HG03108 (cell line): ENCODE data around the gene CXorf66.
"Not testable (repeated sequence)": the region's sequence is repeated elsewhere in the genome, so short reads cannot be mapped to it uniquely, and the experiment has no call there.

ENCODE experiments used
- ATAC-seq: cut with Tn5 transposase; IDR thresholded peaks from one replicate; pipeline ENCODE4 v1.9.1; 2021; ENCODE audit warnings: moderate library complexity; ENCODE audit not compliant: unreplicated experiment

CXorf66 gene, protein sequence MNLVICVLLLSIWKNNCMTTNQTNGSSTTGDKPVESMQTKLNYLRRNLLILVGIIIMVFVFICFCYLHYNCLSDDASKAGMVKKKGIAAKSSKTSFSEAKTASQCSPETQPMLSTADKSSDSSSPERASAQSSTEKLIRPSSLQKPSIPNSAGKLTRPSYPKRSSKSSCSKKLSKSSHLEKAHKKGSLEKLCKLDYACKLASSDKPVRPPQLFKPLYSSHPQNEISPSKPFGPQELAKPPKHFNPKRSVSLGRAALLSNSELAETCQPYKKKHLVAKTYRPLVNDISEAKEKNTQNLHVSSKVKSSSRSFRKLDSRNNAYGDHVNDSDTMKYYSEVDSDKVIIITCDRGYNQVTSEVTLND

GRCh38 chrX:139965421-139965820, at the start of gene CXorf66:
Gene CXorf66, minus strand, starts transcription at chrX:139965521. Its CDS starts 25 bp downstream, at chrX:139965496.
- ATAC-seq: no peak

DNA sequence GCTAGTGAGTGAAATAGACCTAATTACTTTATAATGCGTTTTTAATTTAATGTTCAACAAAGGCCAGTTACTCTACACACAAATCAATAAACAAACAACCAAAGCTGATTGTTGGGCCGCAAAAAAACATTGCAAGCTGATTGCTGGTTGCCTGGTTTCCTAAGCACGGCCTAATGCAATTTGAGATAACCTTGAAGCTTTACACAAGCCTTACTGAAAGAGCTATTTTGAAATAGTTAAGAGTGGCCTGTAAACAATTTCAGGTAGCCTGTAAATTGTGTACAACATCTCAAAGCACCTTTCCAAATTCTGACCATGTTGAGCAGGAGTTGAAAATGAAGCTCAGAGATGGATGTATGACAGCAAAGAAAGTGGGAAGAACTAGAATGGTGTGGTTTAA, 17.5 kb upstream of the CXorf66 start:
- no peak for ATAC-seq

GRCh38 chrX:139974471-139974870, 9.2 kb upstream of the CXorf66 start:
- no peak for ATAC-seq

DNA sequence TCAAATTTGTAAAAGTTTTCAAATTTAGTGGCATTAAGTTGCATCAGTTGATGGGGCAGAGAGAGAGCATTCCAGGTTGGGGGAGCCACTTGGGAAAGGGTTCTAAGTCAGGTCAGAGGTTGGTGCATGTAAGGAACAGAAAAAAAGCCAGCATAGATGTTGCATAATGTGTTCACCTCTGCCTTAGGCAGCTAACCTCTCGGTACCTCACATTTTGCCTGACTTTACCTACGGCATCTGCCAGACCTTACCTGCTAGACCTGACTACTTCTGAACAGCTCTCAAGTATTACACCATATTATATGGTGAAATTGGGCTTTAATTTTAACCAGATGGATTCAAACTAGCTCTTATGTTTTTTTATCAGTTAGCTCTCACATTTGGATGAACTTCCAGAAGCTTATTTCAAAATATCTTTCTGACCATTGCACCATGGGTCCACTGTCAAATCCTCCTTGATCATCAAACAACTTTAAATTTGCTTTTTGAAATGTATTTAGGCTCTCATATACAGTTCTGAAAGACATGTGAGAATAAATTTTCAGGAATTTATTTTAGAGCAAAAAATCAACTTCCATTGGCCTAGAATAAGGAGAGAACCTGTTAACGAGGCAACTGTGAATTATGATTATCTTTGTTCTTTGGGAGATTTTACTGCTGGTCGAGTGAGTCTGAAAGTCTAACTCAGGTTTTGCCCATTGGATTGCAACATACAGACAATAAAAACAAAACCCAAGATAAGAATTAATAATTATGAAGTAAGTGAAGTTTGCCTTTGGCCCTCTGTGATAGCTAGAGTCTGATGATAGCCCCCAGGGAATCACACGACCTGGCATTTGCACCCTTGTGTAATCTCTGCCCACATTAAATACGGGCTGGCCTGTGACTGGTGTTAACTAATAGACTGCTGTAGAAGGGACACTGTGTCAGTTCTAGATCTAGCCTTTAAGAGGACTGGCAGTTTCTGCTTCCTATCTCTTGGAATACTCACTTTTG, 7.6 kb upstream of the CXorf66 start:
- ATAC-seq: no peak

DNA sequence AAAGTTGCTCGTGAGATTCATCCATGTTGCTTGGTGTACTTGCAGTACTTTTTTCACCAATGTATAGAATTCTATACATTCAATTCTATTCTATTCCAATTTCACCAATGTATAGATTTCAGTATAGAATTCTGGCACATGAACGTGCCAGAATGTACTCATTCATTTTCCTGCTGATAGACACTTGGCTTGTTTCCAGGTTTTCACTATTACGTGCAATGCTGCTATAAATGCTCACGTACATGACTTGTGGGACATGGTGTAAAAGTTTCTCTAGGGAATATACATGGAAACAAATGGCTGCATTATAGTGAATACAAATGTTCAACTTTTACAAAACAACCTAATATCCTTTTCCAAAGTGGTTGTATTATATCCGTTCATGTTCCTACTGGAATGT, 6.8 kb upstream of the CXorf66 start:
- ATAC-seq: no peak

DNA sequence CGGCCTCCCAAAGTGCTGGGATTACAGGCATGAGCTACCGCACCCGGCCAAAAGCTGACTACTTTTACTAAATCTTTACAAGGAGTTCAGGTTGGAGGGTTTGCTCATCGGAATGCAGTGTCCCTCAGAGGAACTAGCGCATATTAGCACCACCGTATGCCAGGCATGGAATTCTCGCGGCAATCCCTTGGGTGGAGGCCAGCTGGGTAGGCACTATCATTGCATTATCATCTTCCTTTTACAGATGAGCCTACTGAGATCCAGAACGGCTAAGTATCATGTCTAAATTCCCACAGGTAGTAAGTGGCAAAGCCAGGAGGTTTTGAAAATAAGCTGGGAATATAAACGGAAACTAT, 6.1 kb upstream of the CXorf66 start:
- no peak for ATAC-seq

- ATAC-seq: no peak
These were observed 4.0 kb upstream of the CXorf66 start for GRCh38 chrX:139969286-139969685.

- no peak for ATAC-seq
These were observed 2.4 kb upstream of the CXorf66 start for GRCh38 chrX:139967750-139968149.

- ATAC-seq: no peak
These were observed 2.0 kb upstream of the CXorf66 start for GRCh38 chrX:139967300-139967699.

DNA sequence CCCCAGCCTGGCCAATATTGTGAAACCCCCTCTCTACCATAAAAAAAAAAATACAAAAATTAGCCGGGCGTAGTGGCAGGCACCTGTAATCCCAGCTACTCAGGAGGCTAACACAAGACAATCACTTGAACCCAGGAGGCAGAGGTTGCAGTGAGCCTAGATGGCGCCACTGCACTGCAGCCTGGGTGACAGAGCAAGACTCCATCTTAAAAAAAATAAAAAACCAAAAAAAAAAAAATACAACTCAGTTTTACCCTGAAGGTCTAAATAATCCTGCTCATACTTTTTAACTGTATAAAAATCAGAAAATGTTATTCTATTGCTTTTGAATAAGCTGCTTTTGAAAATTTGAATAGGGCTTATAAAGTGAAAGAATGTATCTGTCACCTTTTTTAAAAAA, 838 bp upstream of the CXorf66 start:
- ATAC-seq: not testable (repeated sequence)

- ATAC-seq: not testable (repeated sequence)
These were observed 4.2 kb downstream of the CXorf66 start for GRCh38 chrX:139961091-139961490.

DNA sequence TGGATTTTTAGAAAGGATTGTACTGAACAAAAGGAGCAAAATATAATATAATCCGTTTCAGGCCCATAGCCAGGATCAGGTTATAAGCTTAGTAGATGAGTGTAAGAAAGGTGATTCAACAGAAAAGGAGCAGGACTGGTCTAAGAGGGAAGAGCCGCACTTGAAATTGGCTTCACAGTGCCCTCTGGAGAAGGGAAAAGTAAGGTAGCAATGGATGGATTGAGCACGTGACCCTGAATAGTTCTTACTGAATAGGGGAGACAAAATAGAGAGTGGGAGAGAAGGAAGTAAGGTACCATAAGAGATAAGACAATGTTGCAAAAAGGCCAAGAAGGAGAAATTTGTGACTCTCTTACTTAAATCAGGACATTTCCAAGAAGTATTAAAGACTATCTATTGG, 15.6 kb downstream of the CXorf66 start:
- ATAC-seq: no peak

GRCh38 chrX:139945075-139945474, 20.2 kb downstream of the CXorf66 start:
- no peak for ATAC-seq

GRCh38 chrX:139936259-139936658, 29.1 kb downstream of the CXorf66 start:
- ATAC-seq: no peak

DNA sequence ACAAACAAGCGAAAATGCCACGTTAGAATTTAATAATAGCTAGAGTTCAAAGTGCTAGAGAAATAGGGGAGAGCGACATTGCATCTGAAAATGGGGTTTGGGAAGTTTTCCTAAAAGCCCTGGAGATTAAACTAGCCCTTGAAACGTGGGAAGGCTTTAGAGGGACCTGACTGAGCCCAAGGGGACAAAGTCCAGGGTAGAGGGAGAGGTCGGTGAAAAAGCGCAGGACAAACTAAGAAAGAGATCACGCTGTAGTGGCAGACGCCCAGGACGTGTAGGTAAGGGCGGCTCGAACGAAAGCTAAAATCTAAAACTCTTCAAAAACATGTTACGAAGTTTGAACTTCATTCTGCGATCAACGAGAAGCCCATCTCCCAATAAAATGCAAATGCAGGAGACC, 31.4 kb downstream of the CXorf66 start:
- no peak for ATAC-seq

DNA sequence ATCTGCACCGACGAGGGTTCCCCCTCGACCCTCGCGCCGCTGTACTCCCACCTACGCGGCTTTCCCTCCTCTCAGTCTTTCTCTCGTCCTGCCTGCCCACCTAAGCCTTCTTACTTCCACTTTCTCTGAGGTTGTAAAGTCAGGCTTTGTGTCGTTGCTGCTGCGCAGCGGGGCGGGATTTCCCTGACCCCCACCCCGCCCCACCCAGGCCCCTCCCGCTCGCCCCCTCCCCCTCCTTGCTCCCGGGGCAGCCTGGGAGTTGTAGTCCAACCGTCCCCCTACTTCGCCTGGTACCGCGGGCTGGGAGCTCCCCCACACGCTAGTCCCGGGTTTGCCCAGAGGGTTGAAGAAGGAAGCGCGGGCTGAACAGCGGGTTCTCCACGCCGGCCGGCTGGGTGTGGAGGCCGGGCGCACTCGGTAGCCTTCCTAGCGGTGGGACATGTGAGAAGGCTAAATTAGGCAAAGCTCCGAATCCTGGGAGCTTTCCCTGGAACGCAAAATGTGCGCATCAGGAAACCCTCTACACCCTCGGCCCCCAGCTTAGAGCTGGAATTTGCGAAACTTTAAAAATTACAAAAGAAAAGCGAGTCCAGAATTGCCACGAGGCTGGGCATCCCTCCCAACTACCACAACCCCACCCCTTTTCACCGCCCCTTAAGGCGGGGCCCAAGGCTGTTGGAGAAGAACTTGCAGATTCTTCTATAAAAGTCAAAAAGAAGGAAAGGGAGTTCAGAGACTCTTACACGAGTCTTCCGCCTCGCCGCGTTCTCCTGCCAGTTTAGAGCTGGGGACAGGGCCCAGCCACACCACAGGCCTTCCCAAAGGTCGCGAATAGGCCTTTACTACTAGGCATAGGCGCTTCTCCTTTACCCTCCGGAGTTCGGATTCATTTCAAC, 32.2 kb downstream of the CXorf66 start, which contains the start of gene ATP11C:
TSS of gene ATP11C (minus strand) at position 153 of the 896 bp plus-strand sequence. CDS start 1,011 bp downstream, outside the sequence.
- peak; percentile 84 for ATAC-seq

GRCh38 chrX:139932073-139932900, 33.0 kb downstream of the CXorf66 start:
- ATAC-seq: peak; percentile 25

GRCh38 chrX:139931646-139932072, 33.7 kb downstream of the CXorf66 start:
- no peak for ATAC-seq

GRCh38 chrX:139930916-139931645, 34.2 kb downstream of the CXorf66 start:
- ATAC-seq: no peak
